SU-DHL-6 (cell line): ENCODE data around the gene CHST15.

Source experiments
- CTCF ChIP-seq: fragments of 200-600 bp; sonication (generic); IDR thresholded peaks from one replicate; pipeline ENCODE4 v1.5.1; 2017; ENCODE audit warnings: antibody characterized with exemption, mild to moderate bottlenecking, low read length, moderate library complexity; ENCODE audit not compliant: insufficient read depth, poor library complexity, severe bottlenecking
- EZH2phosphoT487 ChIP-seq: fragments of 200-600 bp; sonication (generic), shearing (Covaris generic); conservative IDR thresholded peaks from 2 replicates; pipeline ENCODE4 v1.6.1; 2018; ENCODE audit warnings: mild to moderate bottlenecking, antibody characterized with exemption, low read length, moderate library complexity, mixed read lengths

- TF ChIP-seq CTCF (no peak), EZH2phosphoT487 (no peak)
These were observed 11.8 kb downstream of the CHST15 start for GRCh38 chr10:124081547-124082140.
